ENCODE measurements around the gene TSPAN9. TPM values are rescaled to one million over a fixed set of nuclear protein-coding genes. Genes with fewer than 3 reads are reported as not detected.

Gene TSPAN9
- total and polyA plus RNA-seq, 4 experiments from 2014 or later: 0.67 to 0.84 TPM; not detected in 2

DNA sequence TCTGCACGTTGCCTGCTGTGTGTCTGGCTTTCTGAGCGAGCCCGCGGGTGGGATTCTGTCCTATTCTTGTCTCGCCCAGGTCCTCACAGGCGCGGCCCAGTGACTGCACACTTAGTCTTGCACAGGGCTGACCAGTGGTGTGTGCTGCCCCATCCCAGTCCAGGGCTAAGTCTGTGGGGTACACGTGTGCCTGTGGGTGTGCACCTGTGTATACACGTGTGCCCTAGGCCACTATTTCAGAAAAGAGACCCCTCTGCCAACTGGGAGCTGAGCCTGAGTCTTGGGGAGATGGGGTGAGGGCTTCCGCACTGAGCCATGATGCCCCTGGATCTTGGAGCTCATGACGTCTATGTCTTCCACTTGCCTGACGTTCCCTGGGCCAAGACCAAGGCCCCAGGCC is 228.3 kb downstream of the TSPAN9 start:
- Mint-ChIP-seq H3K36me3 (no peaks in the 10 kb centered on the region), H3K4me3 (no peak overlapping the region), H3K4me1 (peaks cover 1 to 4% (median 3%) of the 10 kb centered on the region in 4 donors), H3K27ac (no peak overlapping the region), H3K9me3 (no peaks in the 10 kb centered on the region), H3K27me3 (peaks cover 4 to 18% of the 10 kb centered on the region in 2 donors)
- no peaks in the 10 kb centered on the region for H3K36me3 ChIP-seq (ENCODE audit: insufficient read depth, low read length)
- ChIA-PET POLR2A (ENCODE audit: partially characterized antibody) (no interaction called here), CTCF (ENCODE audit: partially characterized antibody) (interaction anchor here (1.2 kb wide), 1 partner anchor 499 kb away, joined by 3 read pairs; no protein-coding TSS in a partner anchor)
- no peaks in the 10 kb centered on the region for H3K27me3 ChIP-seq (ENCODE audit: insufficient read depth, low read length)
- H3K4me1 ChIP-seq (ENCODE audit: insufficient read depth, low read length): peaks cover 4% of the 10 kb centered on the region
- H3K4me3 ChIP-seq (ENCODE audit: low read length in 2 of 2): no peak overlapping the region
- intact Hi-C loops (cut with micrococcal nuclease): no loop called here
- DNase-seq: no peak
- no peaks in the 10 kb centered on the region for H3K9me3 ChIP-seq (ENCODE audit: control insufficient read depth in 1 of 2, low read length in 2 of 2)
- H3K27ac ChIP-seq (ENCODE audit: low read depth, low read length): no peak overlapping the region

DNA sequence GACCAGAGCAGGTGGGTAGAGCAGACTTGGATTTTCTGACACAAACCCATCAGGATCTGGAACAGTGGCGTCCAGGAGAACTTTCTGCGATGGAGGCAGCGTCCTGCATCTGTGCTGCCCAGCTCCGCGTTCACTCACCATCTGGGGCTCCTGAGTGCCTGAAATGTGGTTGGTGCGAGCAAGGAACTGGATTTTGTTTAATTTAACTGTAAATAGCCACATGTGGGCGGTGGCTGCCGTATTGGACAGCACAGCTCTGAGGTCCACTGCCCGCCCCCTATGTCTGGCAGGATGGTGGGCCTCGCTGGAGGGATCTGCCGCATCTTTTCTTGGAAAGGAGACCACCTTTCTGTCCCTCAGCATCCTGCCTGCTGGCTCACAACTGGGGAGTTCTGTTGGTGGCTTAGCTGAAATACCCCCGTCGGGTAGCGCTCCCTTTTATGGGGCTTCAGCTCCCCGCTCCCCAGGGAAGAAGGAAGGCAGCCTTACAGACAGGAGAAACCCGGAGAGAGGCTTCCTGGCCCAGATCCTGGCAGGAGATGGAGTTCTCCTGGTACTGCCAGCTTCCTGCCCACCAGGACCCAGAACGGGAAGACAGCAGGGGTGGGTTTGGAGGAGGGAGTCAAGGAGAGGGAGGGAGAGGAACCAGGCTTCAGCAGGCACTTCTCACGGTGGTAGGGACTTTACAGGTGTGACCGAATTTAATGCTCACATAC is 228.9 kb downstream of the TSPAN9 start:
- H3K4me3 Mint-ChIP-seq: no peak overlapping the region
- no peak overlapping the region for H3K4me3 ChIP-seq (ENCODE audit: low read length in 2 of 2)
- no peaks in the 10 kb centered on the region for H3K36me3 ChIP-seq (ENCODE audit: insufficient read depth, low read length)
- intact Hi-C loops (cut with micrococcal nuclease): no loop called here
- peaks cover 4 to 14% of the 10 kb centered on the region in 2 donors for H3K27me3 Mint-ChIP-seq
- H3K27me3 ChIP-seq (ENCODE audit: insufficient read depth, low read length): no peaks in the 10 kb centered on the region
- H3K27ac Mint-ChIP-seq: no peak overlapping the region
- DNase-seq: no peak
- CTCF ChIA-PET (ENCODE audit: partially characterized antibody): interaction anchor here (1.2 kb wide), 1 partner anchor 498 kb away, joined by 3 read pairs; no protein-coding TSS in a partner anchor
- no peaks in the 10 kb centered on the region for H3K4me1 Mint-ChIP-seq
- H3K27ac ChIP-seq (ENCODE audit: low read depth, low read length): no peak overlapping the region
- no peaks in the 10 kb centered on the region for H3K9me3 ChIP-seq (ENCODE audit: control insufficient read depth in 1 of 2, low read length in 2 of 2)
- no peaks in the 10 kb centered on the region for H3K9me3 Mint-ChIP-seq
- H3K36me3 Mint-ChIP-seq: no peaks in the 10 kb centered on the region
- POLR2A ChIA-PET (ENCODE audit: partially characterized antibody): no interaction called here
- no peaks in the 10 kb centered on the region for H3K4me1 ChIP-seq (ENCODE audit: insufficient read depth, low read length)

DNA sequence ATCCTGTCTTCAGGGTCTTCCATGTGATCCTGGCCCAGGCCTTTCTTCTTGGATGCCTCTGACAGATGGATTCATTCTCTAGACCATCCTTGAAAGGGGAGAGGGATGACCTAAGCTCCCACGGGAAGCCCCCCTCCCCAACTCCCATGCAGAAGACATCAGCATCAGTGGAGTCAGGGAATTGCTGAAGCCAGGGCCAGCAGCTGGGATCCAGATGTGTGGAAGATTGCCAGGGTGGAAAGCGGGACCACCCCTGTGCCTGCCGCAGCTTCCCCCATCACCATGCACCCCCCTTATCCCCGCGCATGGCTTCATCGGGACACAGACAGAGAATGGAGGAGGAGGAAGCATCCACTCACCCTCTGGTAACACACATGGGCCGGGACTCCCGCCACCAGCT is 230.2 kb downstream of the TSPAN9 start:
- H3K9me3 Mint-ChIP-seq: no peaks in the 10 kb centered on the region
- peaks cover 5 to 14% of the 10 kb centered on the region in 2 donors for H3K27me3 Mint-ChIP-seq
- peak overlapping the region in 1 of 7 donors; percentile 22 for H3K27ac Mint-ChIP-seq
- Histone ChIP-seq H3K4me1 (ENCODE audit: insufficient read depth, low read length) (no peaks in the 10 kb centered on the region), H3K27ac (ENCODE audit: low read depth, low read length) (no peak overlapping the region), H3K9me3 (ENCODE audit: control insufficient read depth in 1 of 2, low read length in 2 of 2) (no peaks in the 10 kb centered on the region), H3K36me3 (ENCODE audit: insufficient read depth, low read length) (no peaks in the 10 kb centered on the region), H3K4me3 (ENCODE audit: low read length in 2 of 2) (no peak overlapping the region), H3K27me3 (ENCODE audit: insufficient read depth, low read length) (no peaks in the 10 kb centered on the region)
- no peaks in the 10 kb centered on the region for H3K36me3 Mint-ChIP-seq
- CTCF ChIA-PET (ENCODE audit: partially characterized antibody): no interaction called here
- intact Hi-C loops (cut with micrococcal nuclease): no loop called here
- no peak for DNase-seq
- H3K4me1 Mint-ChIP-seq: no peaks in the 10 kb centered on the region
- POLR2A ChIA-PET (ENCODE audit: partially characterized antibody): no interaction called here
- no peak overlapping the region for H3K4me3 Mint-ChIP-seq

DNA sequence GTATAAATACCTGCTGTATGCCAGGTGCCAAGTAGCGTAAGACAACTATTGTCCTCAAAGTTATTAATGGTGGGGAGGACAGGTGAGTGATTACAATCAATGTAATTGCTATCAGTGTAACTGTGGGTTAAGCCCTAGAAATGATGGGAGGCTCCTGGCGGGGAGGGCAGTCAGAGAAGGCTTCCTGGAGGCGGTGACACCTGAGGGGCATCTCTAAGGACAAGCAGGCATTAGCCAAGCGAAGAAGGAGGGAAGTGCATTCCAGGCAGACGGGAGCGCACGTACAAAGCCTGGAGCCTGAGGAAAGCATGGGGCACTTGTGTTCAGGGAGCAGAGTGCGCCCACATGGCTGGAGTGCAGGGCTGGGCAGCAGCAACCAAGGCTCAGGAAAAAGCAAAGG is 230.9 kb downstream of the TSPAN9 start:
- POLR2A ChIA-PET (ENCODE audit: partially characterized antibody): no interaction called here
- Mint-ChIP-seq H3K27me3 (peaks cover 5 to 11% of the 10 kb centered on the region in 2 donors), H3K9me3 (no peaks in the 10 kb centered on the region), H3K36me3 (no peaks in the 10 kb centered on the region), H3K4me3 (no peak overlapping the region), H3K4me1 (no peaks in the 10 kb centered on the region), H3K27ac (no peak overlapping the region)
- H3K36me3 ChIP-seq (ENCODE audit: insufficient read depth, low read length): no peaks in the 10 kb centered on the region
- CTCF ChIA-PET (ENCODE audit: partially characterized antibody): no interaction called here
- DNase-seq: no peak
- H3K27ac ChIP-seq (ENCODE audit: low read depth, low read length): no peak overlapping the region
- H3K9me3 ChIP-seq (ENCODE audit: control insufficient read depth in 1 of 2, low read length in 2 of 2): no peaks in the 10 kb centered on the region
- no peaks in the 10 kb centered on the region for H3K27me3 ChIP-seq (ENCODE audit: insufficient read depth, low read length)
- intact Hi-C loops (cut with micrococcal nuclease): no loop called here
- H3K4me1 ChIP-seq (ENCODE audit: insufficient read depth, low read length): no peaks in the 10 kb centered on the region
- no peak overlapping the region for H3K4me3 ChIP-seq (ENCODE audit: low read length in 2 of 2)

DNA sequence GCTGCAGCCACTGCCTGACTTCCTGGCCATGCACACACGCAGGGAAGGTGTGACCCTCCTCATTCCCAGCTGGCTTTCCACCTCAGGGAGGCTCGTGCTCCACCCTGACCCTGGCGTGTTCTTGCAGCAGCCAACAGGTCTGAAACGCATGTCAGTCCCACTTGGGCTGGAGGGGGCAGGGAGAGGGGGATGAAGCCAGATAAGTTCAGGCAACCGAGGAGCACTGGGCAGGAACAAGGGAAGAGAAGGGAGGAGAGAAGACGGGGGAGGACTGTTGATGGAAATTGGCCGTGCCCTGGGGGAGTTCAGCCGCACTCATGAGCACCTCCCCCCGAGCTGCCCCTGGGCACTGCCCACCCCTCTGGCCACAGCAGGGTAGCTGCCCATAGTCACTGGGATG is 231.4 kb downstream of the TSPAN9 start:
- Mint-ChIP-seq H3K36me3 (no peaks in the 10 kb centered on the region), H3K9me3 (no peaks in the 10 kb centered on the region), H3K27ac (no peak overlapping the region), H3K27me3 (peaks cover 5 to 13% of the 10 kb centered on the region in 2 donors), H3K4me3 (no peak overlapping the region), H3K4me1 (no peaks in the 10 kb centered on the region)
- H3K4me3 ChIP-seq (ENCODE audit: low read length in 2 of 2): no peak overlapping the region
- H3K27me3 ChIP-seq (ENCODE audit: insufficient read depth, low read length): no peaks in the 10 kb centered on the region
- H3K4me1 ChIP-seq (ENCODE audit: insufficient read depth, low read length): no peaks in the 10 kb centered on the region
- intact Hi-C loops (cut with micrococcal nuclease): no loop called here
- H3K27ac ChIP-seq (ENCODE audit: low read depth, low read length): no peak overlapping the region
- H3K9me3 ChIP-seq (ENCODE audit: control insufficient read depth in 1 of 2, low read length in 2 of 2): no peaks in the 10 kb centered on the region
- POLR2A ChIA-PET (ENCODE audit: partially characterized antibody): no interaction called here
- no peaks in the 10 kb centered on the region for H3K36me3 ChIP-seq (ENCODE audit: insufficient read depth, low read length)
- CTCF ChIA-PET (ENCODE audit: partially characterized antibody): interaction anchor here (10.2 kb wide), 1 partner anchor 9 kb away, joined by 87 read pairs; no protein-coding TSS in a partner anchor
- DNase-seq: no peak

DNA sequence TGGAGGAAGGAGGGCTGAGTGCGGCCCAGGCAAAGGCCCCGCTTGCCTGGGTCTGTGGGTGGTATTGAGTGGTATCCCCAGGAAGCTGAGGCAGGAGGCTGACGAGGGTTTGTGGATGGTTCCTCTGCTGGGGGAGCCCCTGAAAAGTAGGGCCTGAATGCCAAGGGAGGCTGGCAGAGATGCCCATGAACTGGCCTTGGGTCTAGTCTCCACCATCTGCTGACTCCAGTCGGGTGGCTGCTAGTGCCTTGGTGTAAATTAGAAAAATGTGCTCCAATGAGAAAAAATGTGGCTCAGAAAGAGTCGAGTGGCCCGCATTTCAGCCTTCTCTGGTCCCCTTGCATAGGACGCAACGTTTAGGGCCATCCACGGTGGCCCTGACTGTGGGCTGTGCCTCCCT is 232.6 kb downstream of the TSPAN9 start:
- H3K4me1 Mint-ChIP-seq: no peaks in the 10 kb centered on the region
- Histone ChIP-seq H3K27me3 (ENCODE audit: insufficient read depth, low read length) (no peaks in the 10 kb centered on the region), H3K27ac (ENCODE audit: low read depth, low read length) (no peak overlapping the region), H3K36me3 (ENCODE audit: insufficient read depth, low read length) (no peaks in the 10 kb centered on the region), H3K4me1 (ENCODE audit: insufficient read depth, low read length) (no peaks in the 10 kb centered on the region), H3K4me3 (ENCODE audit: low read length in 2 of 2) (no peak overlapping the region), H3K9me3 (ENCODE audit: control insufficient read depth in 1 of 2, low read length in 2 of 2) (no peaks in the 10 kb centered on the region)
- intact Hi-C loops (cut with micrococcal nuclease): no loop called here
- H3K27ac Mint-ChIP-seq: no peak overlapping the region
- no peak overlapping the region for H3K4me3 Mint-ChIP-seq
- H3K27me3 Mint-ChIP-seq: peaks cover 9 to 17% of the 10 kb centered on the region in 2 donors
- H3K36me3 Mint-ChIP-seq: no peaks in the 10 kb centered on the region
- ChIA-PET CTCF (ENCODE audit: partially characterized antibody) (interaction anchor here (10.2 kb wide), 1 partner anchor 10 kb away, joined by 87 read pairs; no protein-coding TSS in a partner anchor), POLR2A (ENCODE audit: partially characterized antibody) (no interaction called here)
- no peaks in the 10 kb centered on the region for H3K9me3 Mint-ChIP-seq
- DNase-seq: no peak

DNA sequence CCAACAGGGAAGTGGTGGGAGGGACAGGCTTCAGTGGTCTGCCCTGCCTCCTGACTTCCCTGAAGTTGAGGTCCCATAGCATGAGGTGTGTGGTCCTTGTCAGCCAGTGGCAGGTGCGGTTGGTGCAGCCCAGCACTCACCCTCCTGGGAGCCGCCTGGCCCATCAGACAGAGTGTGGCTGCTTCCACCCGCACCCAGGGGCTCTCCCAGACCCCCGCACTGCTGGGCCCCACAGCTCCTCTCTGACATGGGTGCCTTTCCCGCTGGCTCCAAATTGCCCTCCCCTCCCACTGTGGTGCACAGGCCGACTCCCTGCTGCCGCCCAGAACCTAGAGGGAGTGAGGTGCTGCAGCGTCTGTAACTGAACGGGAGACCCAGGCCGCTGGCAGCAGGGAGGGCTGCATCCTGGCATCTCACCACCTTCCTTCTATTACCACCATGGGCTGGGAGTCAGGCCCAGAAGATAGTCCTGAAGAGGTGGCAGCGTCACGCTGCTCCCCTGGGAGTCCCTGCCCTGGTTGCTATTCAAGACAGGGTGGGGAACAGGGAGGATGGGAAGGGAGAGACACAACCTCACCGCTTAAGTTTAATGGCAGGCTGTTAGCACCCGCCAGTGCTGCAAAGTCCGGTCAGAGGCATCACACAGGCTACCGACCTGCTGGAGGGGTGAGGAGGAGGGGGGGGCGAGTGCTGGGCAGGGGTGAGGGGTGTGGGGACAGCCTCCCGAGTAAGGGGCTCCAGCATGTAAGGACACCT is 233.3 kb downstream of the TSPAN9 start:
- H3K4me3 ChIP-seq (ENCODE audit: low read length in 2 of 2): no peak overlapping the region
- ChIA-PET POLR2A (ENCODE audit: partially characterized antibody) (no interaction called here), CTCF (ENCODE audit: partially characterized antibody) (interaction anchor here (10.2 kb wide), 1 partner anchor 10 kb away, joined by 87 read pairs; no protein-coding TSS in a partner anchor)
- H3K4me1 ChIP-seq (ENCODE audit: insufficient read depth, low read length): no peaks in the 10 kb centered on the region
- no peaks in the 10 kb centered on the region for H3K9me3 Mint-ChIP-seq
- no peaks in the 10 kb centered on the region for H3K4me1 Mint-ChIP-seq
- H3K27ac Mint-ChIP-seq: no peak overlapping the region
- peaks cover 11 to 17% of the 10 kb centered on the region in 2 donors for H3K27me3 Mint-ChIP-seq
- H3K4me3 Mint-ChIP-seq: no peak overlapping the region
- H3K9me3 ChIP-seq (ENCODE audit: control insufficient read depth in 1 of 2, low read length in 2 of 2): no peaks in the 10 kb centered on the region
- no peak for DNase-seq
- no peaks in the 10 kb centered on the region for H3K27me3 ChIP-seq (ENCODE audit: insufficient read depth, low read length)
- H3K36me3 ChIP-seq (ENCODE audit: insufficient read depth, low read length): no peaks in the 10 kb centered on the region
- H3K36me3 Mint-ChIP-seq: no peaks in the 10 kb centered on the region
- no peak overlapping the region for H3K27ac ChIP-seq (ENCODE audit: low read depth, low read length)
- intact Hi-C loops (cut with micrococcal nuclease): no loop called here
